Neural cell (in vitro differentiated cells): Measurements from ENCODE around the gene NR1H4. TPM values are rescaled to one million over a fixed set of nuclear protein-coding genes. Genes with fewer than 3 reads are reported as not detected.

Experiments
- H2AFZ ChIP-seq: fragments of 200-600, 300-800 bp; sonication (generic), shearing (Covaris generic); 2 replicates; pipeline ENCODE4 v1.6.0; 2014; ENCODE audit warnings: low read depth, mild to moderate bottlenecking, antibody characterized with exemption, low read length, moderate library complexity
- H3F3A ChIP-seq: fragments of 200-600 bp; shearing (Covaris generic); 2 replicates; pipeline ENCODE4 v1.6.1; 2016; ENCODE audit warnings: mild to moderate bottlenecking, moderate library complexity, mixed read lengths, antibody characterized with exemption, low read length; ENCODE audit not compliant: insufficient read depth, poor library complexity, severe bottlenecking
- H3K27ac ChIP-seq: fragments of 200-600, 300-800 bp; sonication (generic), shearing (Covaris generic); 2 replicates; pipeline ENCODE4 v1.5.1; 2014; ENCODE audit warnings: mild to moderate bottlenecking, low read length, moderate library complexity
- H3K27me3 ChIP-seq: fragments of 300-800, 200-600 bp; sonication (generic), shearing (Covaris generic); 2 replicates; pipeline ENCODE4 v1.6.0; 2014; ENCODE audit warnings: mild to moderate bottlenecking, low read depth, low read length, moderate library complexity; ENCODE audit not compliant: insufficient read depth
- H3K36me3 ChIP-seq: fragments of 300-800, 200-600 bp; sonication (generic), shearing (Covaris generic); 2 replicates; pipeline ENCODE4 v1.5.1; 2014; ENCODE audit warnings: mild to moderate bottlenecking, antibody characterized with exemption, low read length, moderate library complexity; ENCODE audit not compliant: insufficient read depth
- H3K4me2 ChIP-seq: fragments of 300-800, 200-600 bp; sonication (generic), shearing (Covaris generic); 2 replicates; pipeline ENCODE4 v1.6.0; 2014; ENCODE audit warnings: mild to moderate bottlenecking, low read length
- H3K4me3 ChIP-seq: fragments of 300-800, 200-600 bp; sonication (generic), shearing (Covaris generic); 2 replicates; pipeline ENCODE4 v1.5.1; 2014; ENCODE audit warnings: mild to moderate bottlenecking, low read length, moderate library complexity
- H3K79me2 ChIP-seq: fragments of 200-600 bp; shearing (Covaris generic); replicated peaks from 2 replicates; pipeline ENCODE4 v1.6.0; 2014; ENCODE audit warnings: mild to moderate bottlenecking, low read length, moderate library complexity; ENCODE audit not compliant: insufficient read depth
- H3K9ac ChIP-seq: fragments of 300-800, 200-600 bp; sonication (generic), shearing (Covaris generic); 2 replicates; pipeline ENCODE4 v1.6.1; 2016; ENCODE audit warnings: mild to moderate bottlenecking, low read length, mixed read lengths
- H3K9me2 ChIP-seq: fragments of 200-600 bp; shearing (Covaris generic); 2 replicates; pipeline ENCODE4 v1.6.1; 2016; ENCODE audit warnings: mild to moderate bottlenecking, low read length, mixed read lengths; ENCODE audit not compliant: insufficient read depth
- H3K9me3 ChIP-seq: fragments of 200-600, 300-800 bp; sonication (generic), shearing (Covaris generic); 2 replicates; pipeline ENCODE4 v1.6.1; 2016; ENCODE audit warnings: mild to moderate bottlenecking, mixed run types, low read length, moderate library complexity, mixed read lengths
- H4K20me1 ChIP-seq: fragments of 200-600 bp; shearing (Covaris generic); 2 replicates; pipeline ENCODE4 v1.6.1; 2016; ENCODE audit warnings: mild to moderate bottlenecking, mixed run types; ENCODE audit not compliant: insufficient read depth
- CTCF ChIP-seq: fragments of 450-650 bp; IDR thresholded peaks from 2 replicates; pipeline ENCODE4 v1.5.1; 2014; ENCODE audit warnings: antibody characterized with exemption, mild to moderate bottlenecking, moderate library complexity; ENCODE audit not compliant: poor library complexity, severe bottlenecking
- EP300 ChIP-seq: fragments of 450-650 bp; conservative IDR thresholded peaks from 2 replicates; pipeline ENCODE4 v1.6.1; 2014; ENCODE audit warnings: antibody characterized with exemption, mild to moderate bottlenecking, moderate library complexity; ENCODE audit not compliant: poor library complexity, severe bottlenecking
- EZH2 ChIP-seq: fragments of 200-600, 300-800 bp; shearing (Covaris generic), sonication (generic); IDR thresholded peaks from 2 replicates; pipeline ENCODE4 v1.6.1; 2014; ENCODE audit warnings: antibody characterized with exemption, low read length, borderline replicate concordance, mild to moderate bottlenecking; ENCODE audit not compliant: insufficient read depth, poor library complexity, severe bottlenecking
- MXI1 ChIP-seq: fragments of 450-650 bp; conservative IDR thresholded peaks from 2 replicates; pipeline ENCODE4 v1.6.1; 2014; ENCODE audit warnings: antibody characterized with exemption, mild to moderate bottlenecking; ENCODE audit not compliant: poor library complexity, severe bottlenecking
- POLR2AphosphoS5 ChIP-seq: IDR thresholded peaks from 2 replicates; pipeline ENCODE4 v1.6.1; 2012
- RAD21 ChIP-seq: fragments of 450-650 bp; conservative IDR thresholded peaks from 2 replicates; pipeline ENCODE4 v1.6.1; 2014; ENCODE audit warnings: antibody characterized with exemption, mild to moderate bottlenecking, moderate library complexity
- REST ChIP-seq: IDR thresholded peaks from 2 replicates; pipeline ENCODE4 v1.6.1; 2012; ENCODE audit warnings: borderline replicate concordance
- SMC3 ChIP-seq: fragments of 450-650 bp; conservative IDR thresholded peaks from 2 replicates; pipeline ENCODE4 v1.6.1; 2014; ENCODE audit warnings: antibody characterized with exemption, mild to moderate bottlenecking, moderate library complexity; ENCODE audit not compliant: poor library complexity
- TAF1 ChIP-seq: IDR thresholded peaks from 2 replicates; pipeline ENCODE4 v1.6.1; 2012; ENCODE audit warnings: low read depth
- polyA plus RNA-seq: library from polyadenylated mRNA; depleted of rRNA; stranded (reverse); fragments of >200 nt; gene quantifications from 2 replicates; pipeline ENCODE4 v1.2.3, GENCODE V29; 2014

Gene NR1H4
- polyA plus RNA-seq, 1 donor from 2014 or later: not detected

- H3F3A ChIP-seq: no peaks in the 10 kb centered on the region
- H3K4me2 ChIP-seq: no peak overlapping the region
- no peak overlapping the region for H3K9ac ChIP-seq
- H3K79me2 ChIP-seq: no peaks in the 10 kb centered on the region
- H3K27ac ChIP-seq: no peak overlapping the region
- H3K36me3 ChIP-seq: no peaks in the 10 kb centered on the region
- H3K9me2 ChIP-seq: no peaks in the 10 kb centered on the region
- no peak overlapping the region for H2AFZ ChIP-seq
- no peak overlapping the region for H3K4me3 ChIP-seq
- TF ChIP-seq POLR2AphosphoS5 (no peak), TAF1 (no peak), EP300 (no peak), REST (no peak), EZH2 (no peak), RAD21 (no peak), CTCF (no peak), SMC3 (no peak), MXI1 (no peak)
- no peaks in the 10 kb centered on the region for H3K9me3 ChIP-seq
- H4K20me1 ChIP-seq: no peaks in the 10 kb centered on the region
- no peaks in the 10 kb centered on the region for H3K27me3 ChIP-seq
These were observed 29.6 kb downstream of the NR1H4 start for GRCh38 chr12:100503228-100503628.

GRCh38 chr12:100504804-100505203 lies 31.1 kb downstream of the NR1H4 start:
- Histone ChIP-seq H2AFZ (no peak overlapping the region), H3K9me3 (no peaks in the 10 kb centered on the region), H3K79me2 (no peaks in the 10 kb centered on the region), H3K27ac (no peak overlapping the region), H3K9me2 (no peaks in the 10 kb centered on the region), H3K9ac (no peak overlapping the region), H3K27me3 (no peaks in the 10 kb centered on the region), H3K36me3 (no peaks in the 10 kb centered on the region), H3F3A (no peaks in the 10 kb centered on the region), H4K20me1 (no peaks in the 10 kb centered on the region), H3K4me3 (no peak overlapping the region), H3K4me2 (no peak overlapping the region)
- no peak for TF ChIP-seq SMC3
- TF ChIP-seq CTCF: no peak
- no peak for TF ChIP-seq RAD21
- no peak for TF ChIP-seq TAF1
- no peak for TF ChIP-seq EP300
- no peak for TF ChIP-seq POLR2AphosphoS5
- no peak for TF ChIP-seq MXI1
- no peak for TF ChIP-seq REST
- TF ChIP-seq EZH2: no peak
